Measurements from ENCODE around the gene MATCAP1.

Gene MATCAP1

DNA sequence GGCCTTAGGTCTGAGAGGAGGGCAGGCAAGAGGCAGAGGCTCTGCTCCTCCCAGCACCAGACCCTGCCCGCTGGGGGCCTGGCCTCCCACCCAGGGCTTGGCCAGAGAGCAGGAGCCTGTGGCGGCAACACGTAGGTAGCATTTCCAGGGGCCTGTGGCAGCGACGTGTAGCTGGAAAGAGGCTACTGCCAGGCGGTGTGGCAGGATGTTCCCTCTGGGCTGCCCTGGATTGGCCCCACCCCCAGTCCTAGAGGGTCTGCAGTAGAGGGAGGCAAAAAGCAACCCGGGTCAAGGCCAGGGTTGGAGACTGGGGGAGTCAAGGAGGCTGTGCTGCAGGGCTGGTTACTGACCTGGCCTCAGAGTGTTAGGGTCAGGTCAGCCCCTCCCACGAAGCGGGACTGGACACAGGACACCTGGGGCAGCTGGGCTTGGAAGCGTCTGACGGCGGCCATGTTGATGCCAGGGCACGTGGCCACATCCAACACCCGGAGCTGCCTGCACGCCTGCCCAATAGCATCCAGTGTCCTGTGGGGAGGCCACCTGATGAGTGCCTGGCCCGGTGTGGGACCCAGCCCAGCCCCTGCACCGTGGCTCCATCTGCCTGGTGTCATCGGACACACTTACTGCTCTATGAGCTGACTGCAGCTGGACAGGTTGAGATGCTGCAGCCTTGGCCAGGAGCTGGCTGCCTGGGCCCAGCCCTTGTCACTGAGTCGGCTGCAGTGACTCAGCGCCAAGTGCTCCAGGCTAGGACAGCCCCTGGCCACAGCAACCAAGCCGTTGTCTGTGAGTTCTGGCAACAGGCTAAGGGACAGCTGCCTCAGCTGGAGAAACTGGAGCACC is 23.7 kb upstream of the MATCAP1 start:
- no peak for DNase-seq

DNA sequence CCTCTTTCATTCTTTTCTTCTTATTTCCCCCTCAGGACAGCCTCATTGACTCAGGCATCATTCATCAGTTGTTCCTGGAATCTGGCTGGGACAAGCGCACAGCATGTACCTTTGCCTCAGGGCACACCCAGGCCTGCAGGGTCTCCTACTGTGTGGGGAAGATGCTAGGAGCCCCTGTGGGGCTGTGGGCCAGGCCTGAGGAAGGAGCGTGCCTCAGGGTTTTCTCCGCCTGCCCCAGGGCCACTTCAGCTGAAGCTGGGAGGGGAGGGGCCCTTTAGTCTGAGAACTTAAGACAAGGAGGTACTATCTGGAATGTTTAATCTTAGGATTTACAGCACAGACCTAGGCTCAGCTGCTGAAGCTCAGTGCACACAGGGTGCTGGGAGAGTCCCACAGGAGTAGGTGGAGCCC is 23.1 kb upstream of the MATCAP1 start:
- no peak for DNase-seq

DNA sequence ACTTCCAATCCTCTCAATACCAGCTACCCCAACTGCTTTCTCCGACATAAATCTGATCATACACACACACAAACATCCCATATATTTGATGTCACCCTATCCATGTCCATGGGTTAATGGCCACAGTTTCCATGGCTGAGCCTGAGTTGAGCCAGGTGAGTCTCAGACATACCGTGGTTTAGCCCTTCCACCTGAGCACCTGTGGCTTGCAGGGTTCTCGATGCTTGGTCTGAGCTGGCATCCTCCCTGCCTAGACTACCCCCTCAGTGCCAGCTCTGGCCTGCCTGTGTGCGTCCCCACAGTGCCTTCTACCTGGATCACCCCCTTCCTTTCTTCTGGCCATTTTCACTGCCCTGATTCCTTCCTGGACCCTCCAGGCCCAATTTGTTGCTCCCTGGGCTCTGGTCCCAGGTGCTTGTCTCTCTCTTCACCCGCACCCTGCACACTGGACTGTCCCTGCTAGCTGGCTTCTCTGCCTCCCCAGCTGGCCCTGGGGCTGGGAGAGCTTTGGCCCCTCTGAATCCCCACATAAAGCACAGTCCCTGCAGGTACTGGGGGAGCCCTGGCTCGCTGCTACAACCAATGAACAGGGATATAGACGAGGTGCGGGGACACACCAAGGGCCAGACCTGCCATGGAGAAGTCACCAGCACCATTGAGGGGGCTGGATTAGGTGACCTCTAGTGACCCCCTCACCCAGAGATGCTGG is 22.5 kb upstream of the MATCAP1 start:
- DNase-seq, result no peak

DNA sequence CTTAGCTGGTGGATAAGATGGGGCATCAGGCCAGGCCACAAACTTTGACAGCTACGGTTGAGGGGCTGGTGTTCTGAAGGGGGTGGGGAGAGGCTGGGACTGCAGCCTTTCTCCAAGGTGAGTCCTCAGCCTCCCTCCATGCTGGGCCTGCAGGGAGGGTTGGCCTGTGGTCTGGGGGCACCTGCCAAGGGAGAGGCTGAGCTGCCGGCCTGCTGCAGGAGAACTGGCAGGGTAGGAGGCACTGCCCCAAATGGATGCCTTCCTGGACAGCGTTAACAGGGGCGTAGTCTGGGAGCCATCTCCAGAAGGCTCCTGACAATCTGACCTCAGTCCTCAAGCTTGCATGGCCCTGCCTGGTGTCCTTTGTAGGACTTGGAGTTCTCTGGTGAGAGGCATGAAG is 20.3 kb upstream of the MATCAP1 start:
- DNase-seq, result no peak

DNA sequence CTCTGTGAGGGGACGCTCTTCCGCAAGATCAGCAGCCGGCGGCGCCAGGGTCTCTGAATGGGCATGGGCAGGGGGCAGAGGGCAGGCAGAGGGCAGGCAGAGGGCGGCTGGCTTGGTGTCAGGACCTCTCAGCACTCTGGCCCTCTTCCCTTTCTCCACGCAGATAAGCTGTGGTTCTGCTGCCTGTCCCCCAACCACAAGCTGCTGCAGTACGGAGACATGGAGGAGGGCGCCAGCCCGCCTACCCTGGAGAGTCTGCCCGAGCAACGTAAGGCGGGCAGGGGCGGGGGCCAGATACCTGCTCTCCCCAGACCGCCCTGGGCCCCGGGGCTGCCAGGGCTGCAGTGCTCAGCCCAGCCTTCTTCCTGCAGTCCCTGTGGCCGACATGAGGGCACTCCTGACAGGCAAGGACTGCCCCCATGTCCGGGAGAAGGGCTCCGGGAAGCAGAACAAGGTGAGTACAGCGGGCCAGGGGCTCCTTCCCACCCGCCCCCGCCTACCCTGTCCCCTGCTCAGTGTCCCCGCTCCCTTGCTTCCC is 19.3 kb upstream of the MATCAP1 start:
- DNase-seq, result no peak

DNA sequence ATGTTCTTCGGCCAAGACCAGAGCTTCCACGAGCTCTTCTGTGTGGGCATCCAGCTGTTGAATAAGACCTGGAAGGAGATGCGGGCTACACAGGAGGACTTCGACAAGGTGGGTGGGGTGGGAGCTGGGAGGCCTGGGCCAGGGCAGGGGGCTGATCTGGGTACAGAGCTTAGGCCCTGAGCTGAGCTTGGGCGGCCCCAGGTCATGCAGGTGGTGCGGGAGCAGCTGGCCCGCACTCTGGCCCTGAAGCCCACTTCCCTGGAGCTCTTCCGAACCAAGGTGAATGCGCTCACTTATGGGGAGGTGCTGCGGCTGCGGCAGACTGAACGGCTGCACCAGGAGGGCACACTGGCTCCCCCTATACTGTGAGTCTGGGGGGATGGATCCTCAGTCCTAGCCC is 18.7 kb upstream of the MATCAP1 start:
- DNase-seq, result no peak

DNA sequence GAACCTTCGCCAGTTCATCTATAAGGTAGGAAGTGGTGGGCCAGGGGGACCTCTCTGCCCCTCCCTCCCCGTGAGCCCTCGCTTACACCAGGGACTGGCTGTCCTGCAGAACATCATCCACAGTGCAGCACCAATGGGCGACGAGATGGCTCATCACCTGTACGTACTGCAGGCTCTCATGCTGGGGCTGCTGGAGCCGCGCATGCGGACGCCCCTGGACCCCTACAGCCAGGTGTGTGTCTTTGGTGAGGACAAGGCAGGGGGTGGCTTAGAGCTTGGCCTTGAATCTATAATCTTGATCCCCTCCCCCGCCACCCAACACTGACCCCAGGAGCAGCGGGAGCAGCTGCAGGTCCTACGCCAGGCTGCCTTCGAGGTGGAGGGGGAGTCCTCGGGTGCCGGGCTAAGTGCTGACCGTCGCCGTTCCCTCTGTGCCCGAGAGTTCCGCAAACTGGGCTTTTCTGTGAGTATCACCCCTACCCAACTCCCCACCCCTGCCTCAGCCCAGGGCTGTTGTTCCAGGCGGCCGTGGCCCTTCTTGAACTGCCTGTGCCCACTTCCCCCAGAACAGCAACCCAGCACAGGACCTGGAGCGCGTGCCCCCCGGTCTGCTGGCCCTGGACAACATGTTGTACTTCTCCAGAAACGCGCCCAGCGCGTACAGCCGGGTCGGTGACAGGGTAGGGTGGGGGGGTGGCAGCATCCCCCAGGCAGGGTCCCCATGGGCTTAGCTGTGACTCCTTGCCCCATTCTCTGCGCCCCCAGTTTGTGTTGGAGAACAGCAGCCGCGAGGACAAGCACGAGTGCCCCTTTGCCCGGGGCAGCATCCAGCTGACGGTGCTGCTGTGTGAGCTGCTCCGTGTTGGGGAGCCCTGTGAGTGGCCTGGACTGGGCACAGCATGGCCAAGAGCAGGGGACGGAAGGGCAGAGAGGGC is 17.9 kb upstream of the MATCAP1 start:
- no peak for DNase-seq

DNA sequence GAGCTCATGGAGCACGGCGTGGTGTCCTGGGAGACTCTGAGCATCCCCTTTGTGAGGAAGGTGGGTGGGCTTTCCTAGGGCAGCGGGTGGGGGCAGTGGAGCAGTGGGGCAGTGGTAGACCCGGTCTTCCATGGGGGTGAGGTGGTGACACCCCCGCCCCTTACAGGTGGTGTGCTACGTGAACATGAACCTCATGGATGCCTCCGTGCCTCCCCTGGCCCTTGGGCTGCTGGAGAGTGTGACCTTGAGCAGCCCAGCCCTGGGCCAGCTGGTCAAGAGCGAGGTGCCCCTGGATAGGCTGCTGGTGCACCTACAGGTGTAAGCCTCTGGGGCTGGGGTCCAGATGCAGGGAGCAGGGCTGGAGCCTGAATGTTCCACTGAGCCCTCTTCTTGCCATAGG is 16.7 kb upstream of the MATCAP1 start:
- DNase-seq, result no peak

DNA sequence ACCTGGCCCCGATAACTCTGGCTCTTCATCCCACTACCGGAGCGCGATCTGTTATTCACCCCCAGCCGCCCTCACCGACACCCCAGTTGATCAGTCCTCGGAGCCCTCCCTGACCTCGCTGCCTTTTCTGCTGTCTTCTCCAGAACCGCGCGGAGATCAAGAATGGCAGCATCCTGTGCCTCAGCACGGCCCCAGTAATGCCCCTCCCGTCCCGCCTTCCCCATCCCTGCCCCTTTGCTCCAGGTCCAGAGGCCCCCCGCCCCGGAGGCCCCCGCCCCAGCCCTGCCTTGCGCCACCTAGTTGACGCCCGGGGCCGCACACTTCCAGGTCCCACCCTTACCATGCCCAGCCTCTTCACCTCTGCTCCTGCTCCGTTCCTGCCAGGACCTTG is 16.0 kb upstream of the MATCAP1 start:
- DNase-seq, result no peak

DNA sequence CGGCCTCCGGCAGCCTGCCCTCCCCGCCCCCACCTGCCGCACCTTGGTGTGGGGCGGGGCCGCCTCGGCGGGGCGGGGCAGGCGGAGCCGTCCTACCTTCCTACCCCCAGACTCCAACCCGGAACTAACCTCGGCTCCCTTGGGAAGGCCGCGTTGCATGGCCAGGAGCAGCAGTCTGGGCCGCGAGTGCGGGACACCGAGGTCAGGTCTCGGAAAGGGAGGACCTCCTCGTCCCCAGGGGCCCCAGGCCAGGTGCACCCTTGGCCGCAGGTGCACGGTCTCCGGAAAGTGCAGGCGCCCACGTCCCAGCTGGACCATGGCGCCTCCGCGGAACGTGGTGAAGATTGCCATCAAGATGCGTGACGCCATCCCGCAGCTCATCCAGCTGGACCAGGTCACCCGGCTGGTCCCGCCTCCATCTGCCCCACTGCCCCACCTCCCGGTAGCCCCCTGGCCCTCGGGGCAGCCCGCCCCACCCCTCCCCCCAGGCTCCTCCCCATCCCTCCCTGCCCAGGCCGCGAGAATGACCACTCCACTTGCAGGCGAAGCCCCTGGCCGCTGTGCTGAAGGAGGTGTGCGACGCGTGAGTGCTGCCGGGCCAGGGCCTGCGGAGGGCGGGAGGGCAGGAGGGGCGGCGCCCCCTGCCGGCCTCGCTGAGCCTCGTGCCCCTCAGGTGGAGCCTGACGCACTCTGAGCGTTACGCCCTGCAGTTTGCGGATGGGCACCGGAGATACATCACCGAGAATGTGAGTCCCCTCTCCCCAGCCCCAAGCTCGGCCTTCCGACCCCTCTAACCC is 15.4 kb upstream of the MATCAP1 start, which contains the start of gene ELMO3:
ELMO3 (plus strand) TSS at position 121 of the 797 bp plus-strand sequence; CDS start at position 317, 196 bp downstream.
- DNase-seq, result no peak

DNA sequence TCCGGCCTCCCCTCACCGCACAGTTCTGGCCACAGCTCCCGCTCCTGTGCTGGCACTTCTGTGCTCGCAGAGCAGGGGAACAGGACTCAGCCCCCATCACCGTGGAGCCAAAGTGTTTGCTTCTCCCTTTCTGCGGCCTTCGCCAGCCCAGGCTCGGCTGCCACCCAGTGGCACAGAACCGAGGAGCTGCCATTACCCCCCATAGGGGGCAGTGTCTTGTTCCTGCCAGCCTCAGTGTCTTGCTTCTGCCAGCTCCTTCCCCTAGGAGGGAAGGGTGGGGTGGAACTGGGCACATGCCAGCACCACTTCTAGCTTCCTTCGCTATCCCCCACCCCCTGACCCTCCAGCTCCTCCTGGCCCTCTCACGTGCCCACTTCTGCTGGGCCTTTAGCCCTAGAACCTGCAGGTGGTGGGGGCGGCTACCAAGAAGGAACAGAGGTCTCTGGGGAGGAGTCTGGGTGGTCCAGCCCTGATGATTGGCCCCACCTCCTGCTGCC is 14.5 kb upstream of the MATCAP1 start:
- DNase-seq, result no peak

DNA sequence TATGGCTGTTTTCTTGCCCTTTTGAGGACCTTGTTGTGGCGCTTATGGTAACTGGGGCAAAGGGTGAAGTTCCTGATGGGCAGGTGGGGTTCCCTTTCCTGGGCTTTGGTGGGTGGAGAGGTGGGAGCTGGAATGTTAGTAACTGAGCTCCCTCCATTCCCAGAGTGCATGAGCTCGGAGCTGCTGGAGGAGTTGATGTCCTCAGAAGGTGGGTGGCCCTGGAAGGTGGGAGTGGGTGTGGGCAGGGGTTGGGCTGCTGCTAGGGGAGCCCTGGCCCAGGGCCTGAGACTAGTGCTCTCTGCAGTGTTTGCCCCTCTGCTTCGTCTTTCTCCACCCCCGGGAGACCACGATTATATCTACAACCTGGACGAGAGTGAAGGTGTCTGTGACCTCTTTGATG is 13.9 kb upstream of the MATCAP1 start:
- DNase-seq, result no peak

DNA sequence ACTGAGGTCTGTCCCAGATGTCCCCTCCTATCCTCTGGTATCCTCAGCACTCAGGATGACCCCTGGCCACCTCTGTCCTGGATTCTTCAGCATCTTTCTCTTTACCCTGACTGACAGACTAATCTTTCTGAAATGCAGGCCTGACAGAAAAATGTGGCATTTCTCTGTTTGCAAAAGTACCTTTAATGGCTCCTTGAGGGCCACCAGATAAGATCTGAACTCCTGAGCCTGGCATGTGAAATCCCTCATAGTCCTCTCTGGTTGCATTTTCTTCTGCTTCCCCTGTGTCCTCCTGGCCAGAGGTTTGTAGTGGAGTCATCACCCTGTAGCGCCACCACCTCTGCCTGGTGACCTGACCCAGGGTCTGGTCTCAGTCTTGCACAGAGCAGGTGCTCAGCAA is 13.1 kb upstream of the MATCAP1 start:
- no peak for DNase-seq

DNA sequence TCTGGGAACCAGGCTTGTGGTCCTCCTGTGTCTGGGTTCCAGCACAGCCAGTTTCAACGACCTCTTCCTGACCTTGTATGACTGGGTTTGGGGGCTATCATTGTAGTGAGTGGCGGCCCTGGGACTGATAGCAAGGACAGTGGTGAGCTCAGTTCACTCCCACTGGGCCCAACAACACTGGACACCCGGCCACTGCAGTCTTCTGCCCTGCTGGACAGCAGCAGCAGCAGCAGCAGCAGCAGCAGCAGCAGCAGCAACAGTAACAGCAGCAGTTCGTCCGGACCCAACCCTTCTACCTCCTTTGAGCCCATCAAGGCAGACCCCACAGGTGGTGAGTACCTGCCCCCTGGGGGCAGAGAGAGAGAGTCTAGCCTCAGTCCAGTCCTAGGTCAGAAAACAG is 11.9 kb upstream of the MATCAP1 start:
- DNase-seq, result no peak

DNA sequence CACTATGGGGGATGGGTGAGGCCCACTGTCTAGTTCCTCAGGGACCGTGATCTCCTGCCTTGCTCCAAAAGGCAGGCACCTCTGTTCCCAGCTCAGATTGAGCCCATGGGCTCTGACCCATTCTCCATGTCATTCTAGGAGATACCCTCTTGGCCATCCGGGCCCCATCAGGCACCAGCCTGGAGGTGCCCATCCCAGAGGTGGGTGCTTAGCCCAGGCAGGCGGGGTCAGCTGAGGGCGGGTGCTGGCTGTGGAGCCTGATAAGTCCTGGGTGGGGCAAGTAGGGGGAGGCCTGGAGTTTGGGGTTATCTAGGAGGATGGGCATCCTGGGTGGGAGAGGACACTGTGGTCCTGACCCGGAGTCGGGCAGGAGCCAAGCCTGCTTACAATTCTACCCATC is 10.5 kb upstream of the MATCAP1 start:
- no peak for DNase-seq

DNA sequence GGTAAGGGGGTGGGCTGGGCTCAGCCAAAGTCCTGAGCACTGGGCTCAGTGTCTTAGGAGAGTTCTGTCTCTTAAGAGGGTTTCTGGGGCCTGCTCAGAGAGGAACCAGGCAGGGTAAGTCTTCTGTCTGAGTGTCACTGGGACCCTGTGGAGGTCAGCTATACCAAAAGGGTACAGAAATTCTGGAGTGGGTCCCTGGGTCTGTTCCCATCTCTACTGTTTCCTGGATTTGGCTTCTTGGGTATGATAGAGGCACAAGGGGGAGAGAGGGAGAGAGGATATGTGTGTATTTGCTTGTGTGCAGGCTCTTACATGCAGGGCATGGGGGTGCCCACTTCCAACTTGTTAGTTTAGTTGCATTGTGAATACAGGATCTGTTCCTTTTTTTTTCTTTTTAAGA is 9.8 kb upstream of the MATCAP1 start:
- no peak for DNase-seq

DNA sequence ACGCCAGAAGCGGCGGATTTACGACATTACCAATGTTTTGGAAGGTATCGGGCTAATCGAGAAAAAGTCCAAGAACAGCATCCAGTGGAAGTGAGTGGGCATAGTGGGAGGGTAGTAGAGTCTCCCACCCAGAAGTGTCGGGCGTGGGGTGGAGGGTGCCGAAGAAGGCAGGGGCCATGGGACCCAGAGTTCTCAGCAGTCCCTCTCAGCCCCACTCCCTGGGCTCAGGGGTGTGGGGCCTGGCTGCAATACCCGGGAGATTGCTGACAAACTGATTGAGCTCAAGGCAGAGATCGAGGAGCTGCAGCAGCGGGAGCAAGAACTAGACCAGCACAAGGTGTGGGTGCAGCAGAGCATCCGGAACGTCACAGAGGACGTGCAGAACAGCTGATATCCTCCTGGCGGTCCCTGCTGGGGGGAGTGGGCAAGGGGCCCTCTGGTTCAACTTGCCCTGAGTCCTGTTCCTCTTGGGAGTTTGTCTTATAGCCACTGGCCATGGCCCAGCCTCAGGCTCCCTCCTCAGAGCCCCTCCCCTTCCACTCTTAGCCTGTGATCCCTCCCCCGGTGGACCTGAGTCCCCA is 9.1 kb upstream of the MATCAP1 start:
- DNase-seq, result no peak

DNA sequence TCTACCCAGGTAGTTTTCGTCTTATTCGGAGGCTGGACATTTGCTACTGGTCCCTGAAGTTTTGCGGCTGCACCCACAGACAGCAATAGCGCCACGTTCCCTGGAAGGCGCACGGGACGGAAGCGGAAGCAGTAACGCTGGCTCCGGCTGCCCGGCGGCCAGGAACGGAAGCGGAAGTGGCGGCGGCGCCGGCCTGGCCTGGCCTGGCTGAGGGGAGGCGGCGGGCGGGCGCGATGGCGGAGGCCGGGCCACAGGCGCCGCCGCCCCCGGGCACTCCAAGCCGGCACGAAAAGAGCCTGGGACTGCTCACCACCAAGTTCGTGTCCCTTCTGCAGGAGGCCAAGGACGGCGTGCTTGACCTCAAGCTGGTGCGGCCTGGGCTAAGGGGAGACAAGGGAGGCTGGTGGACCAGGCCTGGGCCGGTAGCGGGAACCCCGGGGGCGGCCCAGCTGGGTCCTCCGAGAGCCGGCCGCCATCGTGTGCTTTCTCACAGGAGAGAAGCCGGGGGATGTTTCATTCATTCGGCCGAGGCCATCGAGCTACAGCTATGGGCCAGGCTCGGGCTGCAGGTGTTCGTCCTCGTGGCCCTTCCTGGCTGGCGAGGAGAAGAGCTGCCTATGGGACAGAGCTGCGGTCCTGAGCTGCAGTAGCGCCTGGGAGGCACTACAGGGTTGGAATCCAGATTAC is 8.4 kb upstream of the MATCAP1 start, which contains the start of gene E2F4:
E2F4 (plus strand) TSS at position 161 of the 687 bp plus-strand sequence; CDS start at position 234, 73 bp downstream.
- peak; percentile 89 for DNase-seq

DNA sequence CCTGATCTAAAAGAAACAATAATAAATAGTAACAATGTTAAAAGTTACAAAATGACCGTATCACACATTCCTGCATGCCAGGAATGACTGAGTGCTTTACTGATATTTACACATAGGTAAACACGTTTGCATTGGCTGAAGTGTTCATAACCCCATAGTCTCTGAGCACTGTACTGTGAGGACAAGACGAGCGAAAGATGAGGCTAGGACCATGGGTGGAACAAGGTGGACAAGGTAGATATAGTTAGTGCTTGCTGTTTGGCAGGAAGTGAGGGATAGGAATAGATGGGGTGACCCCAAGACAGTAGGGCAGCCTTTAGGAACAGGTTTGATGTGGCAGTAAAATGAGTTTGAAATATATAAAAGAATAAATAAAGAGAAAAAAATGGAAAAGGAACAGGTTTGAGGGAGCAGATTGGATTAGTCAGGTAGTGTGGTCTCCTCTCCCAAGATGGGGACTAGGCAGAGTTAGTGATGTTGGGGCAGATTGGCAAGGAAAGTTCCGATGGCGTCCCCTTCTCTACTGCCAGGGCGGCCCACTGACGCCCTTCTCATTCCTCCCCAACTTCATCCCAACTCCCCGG is 7.7 kb upstream of the MATCAP1 start:
- no peak for DNase-seq
